HG02970 (cell line): ENCODE data around the gene KLHL22.
"Not testable (repeated sequence)": the region's sequence is repeated elsewhere in the genome, so short reads cannot be mapped to it uniquely, and the experiment has no call there.

Source experiments
- ATAC-seq: cut with Tn5 transposase; IDR thresholded peaks from one replicate; pipeline ENCODE4 v1.9.1; 2021; ENCODE audit warnings: mild to moderate bottlenecking, moderate library complexity, moderate number of reproducible peaks; ENCODE audit not compliant: unreplicated experiment, low FRiP score

KLHL22 gene

DNA sequence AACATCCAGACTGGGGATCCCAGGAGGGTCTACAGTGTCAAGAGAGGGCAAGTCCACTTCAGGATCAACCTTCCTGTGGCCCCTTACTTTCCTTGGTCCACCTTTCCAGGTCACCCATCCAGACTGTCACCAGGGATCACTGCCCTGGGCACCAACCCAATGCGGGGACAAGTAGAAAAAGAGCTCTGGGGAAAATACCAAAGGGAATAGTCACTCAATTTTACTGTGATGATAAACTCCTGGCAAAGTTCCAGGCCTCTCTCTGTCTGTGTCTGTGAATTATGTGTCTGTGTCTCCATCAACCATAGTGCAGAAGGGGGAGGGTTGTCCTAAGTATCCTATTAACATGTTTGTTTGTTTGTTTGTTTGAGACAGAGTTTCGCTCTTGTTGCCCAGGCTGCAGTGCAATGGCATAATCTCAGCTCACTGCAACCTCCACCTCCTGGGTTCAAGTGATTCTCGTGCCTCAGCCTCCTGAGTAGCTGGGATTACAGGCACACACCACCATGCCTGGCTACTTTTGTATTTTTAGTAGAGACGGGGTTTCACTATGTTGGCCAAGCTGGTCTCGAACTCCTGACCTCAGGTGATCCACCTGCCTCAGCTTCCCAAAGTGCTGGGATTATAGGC lies 8.8 kb upstream of the KLHL22 start:
- ATAC-seq = not testable (repeated sequence)

DNA sequence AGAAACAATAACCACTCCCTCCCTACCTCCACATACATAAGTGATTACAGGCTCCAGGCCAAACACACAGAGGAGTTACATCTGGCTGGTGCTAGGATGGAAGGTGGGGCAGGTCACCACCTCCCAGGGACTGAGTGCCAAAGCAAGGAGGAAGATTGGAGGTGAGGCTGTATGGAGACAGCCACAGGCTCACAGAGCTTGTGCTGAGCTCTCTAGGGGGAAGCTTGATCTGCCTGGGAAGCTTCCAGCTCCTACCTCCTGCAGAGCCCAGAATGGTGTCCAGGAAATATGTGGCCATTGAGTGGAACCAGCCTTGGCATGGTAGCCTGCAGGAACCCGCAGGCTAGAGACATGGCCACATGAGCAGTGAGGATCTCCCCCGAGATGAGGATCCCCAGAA lies 8.2 kb upstream of the KLHL22 start:
- ATAC-seq = no peak

DNA sequence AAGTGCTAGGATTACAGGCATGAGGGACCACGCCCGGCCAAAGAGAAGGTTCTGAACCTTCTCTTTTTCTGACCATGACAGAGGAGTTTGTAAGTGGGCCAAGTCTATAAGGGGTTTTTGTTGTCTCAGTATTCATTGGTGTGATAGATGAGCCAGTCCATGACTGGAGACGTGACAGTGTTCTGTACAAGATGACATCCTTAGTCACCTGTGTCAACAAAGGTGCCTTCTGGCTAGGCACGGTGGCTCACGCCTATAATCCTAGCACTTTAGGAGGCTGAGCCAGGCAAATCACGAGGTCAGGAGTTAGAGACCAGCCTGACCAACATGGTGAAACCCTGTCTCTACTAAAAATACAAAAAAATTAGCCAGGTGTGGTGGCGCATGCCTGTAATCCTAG lies 4.2 kb upstream of the KLHL22 start:
- no peak for ATAC-seq

DNA sequence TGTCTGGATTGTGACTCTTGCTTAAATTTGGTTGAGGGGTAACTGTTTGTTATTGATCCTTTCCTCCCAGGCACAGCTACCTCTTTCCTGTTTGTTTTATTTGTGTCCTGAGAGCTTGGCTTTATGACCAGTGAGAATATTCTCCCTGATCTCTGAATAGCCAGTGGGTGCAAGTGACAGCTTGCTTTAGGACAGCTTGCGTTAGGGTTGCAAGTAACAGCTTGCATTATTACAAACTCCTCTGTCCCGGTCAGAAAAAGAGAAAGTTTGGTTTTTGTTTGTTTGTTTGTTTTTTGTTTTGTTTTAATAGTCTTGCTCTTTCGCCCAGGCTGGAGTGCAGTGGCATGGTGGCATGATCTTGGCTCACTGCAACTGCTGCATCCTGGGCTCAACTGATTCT lies 3.3 kb upstream of the KLHL22 start:
- no peak for ATAC-seq

DNA sequence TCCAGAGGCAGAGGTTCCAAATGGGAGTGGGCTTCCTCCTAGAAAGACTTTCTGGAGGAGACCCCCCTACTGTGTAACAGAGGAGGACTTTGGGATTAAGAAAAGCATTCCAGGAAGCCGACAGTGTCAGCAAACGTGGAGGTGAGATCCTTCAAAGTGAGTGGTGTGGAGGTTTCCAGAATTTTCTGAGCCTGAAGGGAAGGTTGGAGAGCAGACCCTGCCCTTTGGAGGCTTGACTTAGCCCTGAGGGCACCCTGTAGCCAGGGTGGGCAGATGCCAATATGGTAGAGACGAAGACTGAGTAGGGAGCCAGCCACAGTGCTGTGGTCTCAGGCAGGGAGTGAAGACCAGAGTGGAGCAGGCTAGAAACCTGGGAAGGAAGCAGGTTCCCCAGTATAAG lies 1.8 kb upstream of the KLHL22 start:
- ATAC-seq = no peak

DNA sequence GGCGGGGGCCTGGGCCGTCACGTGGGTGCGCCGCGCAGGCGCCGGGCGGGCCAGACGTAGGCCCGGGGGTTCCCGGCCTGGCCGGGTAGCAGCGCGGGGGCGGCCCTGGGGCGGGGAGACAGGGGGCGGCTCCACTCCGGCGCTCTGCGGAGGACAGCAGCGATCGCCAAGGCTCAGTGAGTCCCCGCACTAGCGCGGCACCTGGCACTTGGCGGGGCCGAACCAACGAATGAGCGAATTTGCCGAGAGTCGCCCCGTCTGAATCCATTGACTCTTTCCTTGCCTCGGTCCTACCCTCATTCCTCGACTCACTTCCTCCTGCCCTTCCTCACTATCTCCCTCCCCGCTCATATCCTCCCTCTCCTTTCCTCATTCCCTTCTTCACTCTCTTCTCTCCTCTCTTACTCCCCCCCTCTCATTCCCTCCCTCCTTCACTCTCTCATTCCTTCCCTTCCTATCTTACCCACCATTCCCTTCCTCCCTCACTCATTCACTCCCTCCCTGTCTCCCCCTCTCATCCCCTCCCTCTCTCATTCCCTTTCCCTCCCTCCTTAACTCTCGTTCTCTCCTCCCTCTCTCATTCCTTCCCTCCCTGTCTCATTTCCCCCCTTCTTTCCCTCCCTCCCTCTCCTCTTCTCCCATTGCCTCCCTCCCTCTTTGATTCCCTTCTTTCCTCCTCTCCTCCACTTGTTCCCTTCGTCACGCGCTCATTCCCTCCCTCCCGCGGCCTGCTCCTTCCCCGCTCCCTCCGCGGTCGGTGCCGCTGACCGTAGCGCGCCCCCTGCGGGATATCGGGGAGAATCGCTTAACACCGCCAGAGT lies 476 bp upstream of the KLHL22 start:
- ATAC-seq = peak; percentile 75

DNA sequence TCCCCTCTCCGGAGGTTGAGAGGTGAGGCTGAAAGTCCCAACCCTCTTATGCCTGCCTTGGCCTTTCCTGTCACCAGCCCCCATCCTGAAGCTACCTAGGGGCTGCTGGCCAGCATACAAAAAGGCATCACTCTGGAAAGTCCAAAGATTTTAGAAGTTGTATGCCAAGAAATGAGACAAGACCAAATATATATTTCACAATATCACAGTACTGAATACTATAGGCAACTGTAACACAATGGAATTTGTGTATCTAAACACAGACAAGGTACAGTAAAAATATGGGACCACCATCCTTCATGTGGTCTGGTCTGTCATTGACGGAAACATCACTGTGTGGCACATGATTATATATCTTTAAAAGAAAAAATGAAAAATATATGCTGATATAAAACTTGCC lies 4.2 kb downstream of the KLHL22 start:
- ATAC-seq = no peak

DNA sequence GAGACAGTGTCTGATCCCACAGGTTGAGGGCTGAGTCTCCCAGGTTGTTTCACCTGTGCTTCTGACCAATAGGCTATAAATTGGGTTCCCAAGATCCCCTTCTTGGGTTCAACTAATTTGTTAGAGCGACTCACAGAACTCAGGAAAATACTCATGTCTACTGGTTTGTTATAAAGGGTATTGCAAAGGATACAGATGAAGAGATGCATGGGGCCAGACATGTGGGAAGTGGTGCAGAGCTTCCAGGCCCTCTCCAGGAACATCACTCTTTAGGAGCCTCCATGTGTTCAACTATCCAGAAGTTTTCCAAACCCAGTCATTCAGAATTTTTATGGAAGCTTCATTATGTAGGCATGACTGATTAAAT lies 4.7 kb downstream of the KLHL22 start:
- no peak for ATAC-seq

DNA sequence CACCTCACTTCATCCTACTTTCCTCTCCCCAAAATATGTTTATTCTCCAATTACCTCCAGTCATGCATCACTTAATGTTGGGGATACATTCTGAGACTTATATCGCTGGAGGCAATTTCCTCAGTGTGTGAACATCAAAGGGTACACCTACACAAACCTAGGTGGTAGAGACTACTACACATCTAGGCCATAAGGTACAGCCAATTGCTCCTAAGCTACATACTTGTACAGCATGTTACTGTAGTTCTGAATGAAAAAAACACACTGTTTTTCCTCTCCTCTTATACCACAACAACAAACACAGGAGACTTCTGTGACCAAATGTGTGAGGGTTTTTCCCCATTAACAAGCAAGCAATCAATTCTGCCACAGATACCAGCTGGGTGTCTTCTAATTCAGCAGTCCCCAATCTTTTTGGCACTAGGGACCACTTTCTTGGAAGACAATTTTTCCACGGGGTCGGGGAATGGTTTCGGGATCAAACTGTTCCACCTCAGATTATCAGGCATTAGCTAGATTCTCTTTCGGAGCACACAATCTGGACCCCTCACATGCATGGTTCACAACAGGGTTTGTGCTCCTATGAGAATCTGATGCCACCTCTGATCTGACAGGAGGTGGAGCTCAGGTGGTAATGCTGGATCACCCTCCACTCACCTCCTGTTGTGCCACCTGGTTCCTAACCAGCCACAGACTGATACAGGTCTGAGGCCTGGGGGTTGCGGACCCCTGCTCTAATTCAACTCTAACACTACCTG lies 5.2 kb downstream of the KLHL22 start:
- no peak for ATAC-seq

DNA sequence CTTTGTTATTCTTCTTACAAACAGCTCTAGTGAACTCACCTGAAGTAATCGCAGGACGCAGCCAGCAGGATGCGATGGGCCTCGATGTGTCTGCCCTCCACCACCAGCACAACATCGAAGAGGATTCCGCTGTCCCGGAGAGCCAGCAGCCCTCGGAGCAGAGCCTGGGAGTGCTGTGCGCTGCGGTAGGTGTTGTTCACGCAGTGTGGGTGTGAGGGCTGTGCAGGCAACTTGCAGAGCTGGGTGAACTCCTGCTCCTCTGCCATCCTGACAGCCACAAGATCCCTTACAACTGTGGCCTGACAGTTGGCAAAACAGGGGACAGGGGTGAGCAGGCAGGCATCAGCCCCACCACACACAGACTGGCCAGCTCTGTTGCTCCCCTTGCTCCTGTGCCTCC lies 6.6 kb downstream of the KLHL22 start:
- ATAC-seq = no peak

DNA sequence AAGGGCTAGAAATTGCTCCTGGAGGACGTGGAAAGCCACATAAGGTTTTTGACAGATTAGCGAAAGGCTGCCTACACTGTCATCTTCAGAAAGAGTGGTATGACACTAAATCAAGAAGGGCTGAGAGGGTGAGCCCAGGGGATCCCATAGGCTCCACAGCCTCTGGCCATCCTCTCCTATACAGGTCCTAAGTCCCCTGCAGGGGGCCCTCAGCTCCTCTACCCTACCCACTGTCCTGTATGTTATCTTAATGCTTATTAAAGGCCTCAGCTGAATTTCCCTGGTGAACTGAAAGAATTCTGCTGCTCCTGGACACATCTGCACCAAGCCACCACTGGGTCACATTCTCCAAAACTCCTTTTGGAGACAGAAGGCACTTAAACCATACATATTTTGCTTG lies 7.9 kb downstream of the KLHL22 start:
- ATAC-seq = no peak

DNA sequence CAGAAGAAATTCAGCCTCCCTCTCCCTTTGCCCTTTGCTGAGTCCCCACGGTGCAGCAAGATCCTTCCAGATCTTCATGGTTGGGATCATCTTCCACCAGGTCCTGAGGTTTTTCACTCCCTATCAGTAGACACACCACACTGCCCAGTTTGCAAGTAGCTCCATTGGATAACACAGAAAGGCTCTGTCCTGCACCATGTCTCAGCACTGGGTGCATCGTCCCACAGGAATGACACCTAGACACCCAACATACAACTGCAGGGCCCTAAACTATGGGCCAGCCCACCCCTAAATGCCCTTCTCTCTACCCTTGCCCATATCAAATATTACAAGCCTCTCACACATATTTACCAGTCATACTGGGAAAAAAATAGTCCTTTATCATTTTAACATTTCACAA lies 9.4 kb downstream of the KLHL22 start:
- ATAC-seq = no peak

DNA sequence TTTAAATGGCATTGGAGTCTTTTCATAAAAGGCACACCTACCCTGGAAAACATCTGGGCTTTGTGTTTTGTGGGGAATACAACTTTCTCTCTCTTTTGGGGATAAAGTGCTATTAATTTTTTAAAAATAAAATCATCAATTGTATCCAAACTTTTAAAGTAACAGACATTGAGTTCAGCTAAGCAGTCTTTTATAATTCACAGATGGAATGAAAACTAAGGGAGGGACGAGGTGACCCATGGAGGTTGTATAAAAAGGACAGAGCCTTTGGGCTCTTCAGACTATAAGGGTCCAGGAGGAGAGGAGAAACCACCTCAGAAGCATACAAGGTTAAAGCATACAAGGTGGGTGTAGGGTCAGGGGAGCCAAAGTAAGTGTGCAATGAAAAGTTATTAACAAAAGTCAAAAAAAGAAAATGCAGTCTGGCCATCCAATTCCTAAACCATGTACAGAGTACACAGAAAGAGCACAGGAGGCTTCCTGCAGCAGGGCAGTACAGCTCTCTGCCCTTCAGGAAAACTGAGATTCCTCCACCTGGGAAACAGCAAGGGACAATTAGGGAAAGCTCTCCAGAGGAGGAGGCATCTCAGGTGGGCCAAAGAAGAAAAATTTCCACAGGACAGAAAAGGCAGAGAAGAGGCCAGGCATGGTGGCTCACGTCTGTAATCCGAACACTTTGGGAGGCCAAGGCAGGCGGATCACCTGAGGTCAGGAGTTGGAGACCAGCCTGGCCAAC lies 10.5 kb downstream of the KLHL22 start:
- no peak for ATAC-seq

DNA sequence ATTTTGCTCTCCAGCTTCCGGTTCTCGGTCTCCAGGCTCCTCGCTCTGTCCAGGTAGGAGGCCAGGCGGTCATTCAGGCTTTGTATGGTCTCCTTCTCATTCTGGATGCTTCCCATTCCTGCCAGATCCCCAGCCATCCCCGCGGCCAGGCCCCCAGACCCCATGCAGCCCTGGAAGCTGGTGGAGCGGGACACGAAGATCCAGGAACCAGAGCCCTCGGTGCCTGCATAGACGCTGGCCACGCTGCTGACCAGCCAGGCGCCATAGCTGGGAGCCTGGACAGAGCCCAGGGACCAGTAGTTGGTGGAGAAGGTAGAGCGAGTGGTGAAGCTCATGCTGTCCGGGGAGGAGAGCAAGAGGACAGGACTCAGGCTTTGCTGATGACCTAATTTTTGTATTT lies 11.8 kb downstream of the KLHL22 start:
- ATAC-seq = no peak

DNA sequence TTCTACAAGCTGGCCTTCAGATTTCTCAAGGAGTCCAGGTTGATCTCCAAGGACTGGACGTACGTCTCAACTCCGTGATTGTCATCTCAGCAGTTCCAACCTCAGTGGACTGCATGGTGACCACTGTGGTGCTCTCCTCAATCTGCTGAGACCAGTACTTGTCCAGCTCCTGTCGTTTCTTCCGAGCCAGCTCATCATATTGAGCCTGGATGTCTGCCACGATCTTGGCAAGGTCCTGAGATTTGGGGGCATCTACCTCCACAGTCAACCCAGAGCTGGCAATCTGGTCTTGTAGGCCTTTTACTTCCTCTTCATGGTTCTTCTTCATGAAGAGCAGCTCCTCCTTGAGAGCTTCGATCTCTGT lies 12.5 kb downstream of the KLHL22 start:
- not testable (repeated sequence) for ATAC-seq

DNA sequence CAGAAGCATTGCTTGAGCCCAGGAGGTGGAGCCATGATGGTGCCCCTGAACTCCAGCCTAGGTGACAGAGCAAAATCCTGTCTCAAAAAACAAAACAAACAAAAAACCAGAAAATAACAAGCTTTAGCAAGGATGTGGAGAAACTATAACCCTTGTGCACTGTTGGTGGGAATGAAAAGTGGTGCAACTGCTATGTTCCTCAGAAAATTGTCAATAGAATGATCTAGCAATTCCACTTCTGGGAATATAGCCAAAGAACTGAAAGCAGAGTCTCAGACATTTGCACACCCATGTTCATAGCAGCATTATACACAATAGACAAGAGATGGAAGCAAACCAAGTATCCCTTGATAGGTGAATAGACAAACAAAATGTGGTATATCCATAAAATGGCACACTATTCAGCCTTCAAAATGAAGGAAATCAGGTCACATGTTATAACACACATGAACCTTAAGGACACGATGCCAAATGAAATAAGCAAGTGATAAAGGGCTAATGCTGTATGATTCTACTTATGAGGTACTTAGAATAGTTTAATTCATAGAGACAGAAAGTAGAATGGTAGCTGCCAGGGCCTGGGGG lies 15.9 kb downstream of the KLHL22 start:
- no peak for ATAC-seq

DNA sequence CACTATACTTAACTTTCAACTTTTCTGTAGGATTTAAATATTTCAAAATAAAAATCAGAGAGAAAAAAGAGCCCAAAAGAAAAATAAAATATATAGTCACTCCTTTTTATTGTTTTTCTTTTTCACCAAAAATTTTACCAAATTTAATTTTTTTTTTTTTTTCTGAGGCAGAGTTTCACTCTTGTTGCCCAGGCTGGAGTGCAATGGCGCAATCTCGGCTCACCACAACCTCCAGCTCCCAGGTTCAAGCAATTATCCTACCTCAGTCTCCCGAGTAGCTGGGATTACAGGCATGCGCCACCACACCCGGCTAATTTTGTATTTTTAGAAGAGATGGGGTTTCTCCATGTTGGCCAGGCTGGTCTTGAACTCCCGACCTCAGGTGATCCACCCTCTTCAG lies 17.5 kb downstream of the KLHL22 start:
- ATAC-seq = not testable (repeated sequence)

DNA sequence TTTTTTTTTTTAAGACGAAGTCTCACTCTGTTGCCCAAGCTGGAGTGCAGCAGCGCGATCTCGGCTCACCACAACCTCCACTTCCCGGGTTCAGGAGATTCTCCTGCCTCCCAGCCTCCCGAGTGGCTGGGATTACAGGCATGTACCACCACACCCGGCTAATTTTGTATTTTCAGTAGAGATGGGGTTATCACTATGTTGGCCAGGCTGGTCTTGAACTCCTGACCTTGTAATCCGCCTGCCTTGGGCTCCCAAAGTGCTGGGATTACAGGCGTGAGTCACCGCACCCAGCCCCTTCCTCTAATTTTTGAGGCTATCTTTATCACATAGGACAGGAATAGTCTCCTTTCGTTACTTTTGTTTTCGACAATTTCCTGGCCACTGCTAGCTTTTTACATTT lies 20.0 kb downstream of the KLHL22 start:
- ATAC-seq = not testable (repeated sequence)

DNA sequence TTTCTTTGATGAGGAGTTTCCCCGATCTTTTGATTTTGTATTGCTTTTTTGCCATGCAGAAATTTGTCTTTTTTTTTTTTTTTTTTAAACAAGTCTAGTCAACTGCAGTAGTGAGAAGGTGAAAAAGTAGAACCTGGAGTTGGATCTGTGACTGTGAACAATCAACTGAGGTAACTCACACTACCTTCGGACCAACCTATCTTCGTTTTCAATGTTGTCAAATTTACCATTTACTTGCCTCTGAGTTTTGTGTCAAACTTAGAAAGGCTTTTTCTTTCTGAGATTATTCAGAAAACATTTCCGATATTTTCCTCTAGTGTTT lies 20.5 kb downstream of the KLHL22 start:
- no peak for ATAC-seq

DNA sequence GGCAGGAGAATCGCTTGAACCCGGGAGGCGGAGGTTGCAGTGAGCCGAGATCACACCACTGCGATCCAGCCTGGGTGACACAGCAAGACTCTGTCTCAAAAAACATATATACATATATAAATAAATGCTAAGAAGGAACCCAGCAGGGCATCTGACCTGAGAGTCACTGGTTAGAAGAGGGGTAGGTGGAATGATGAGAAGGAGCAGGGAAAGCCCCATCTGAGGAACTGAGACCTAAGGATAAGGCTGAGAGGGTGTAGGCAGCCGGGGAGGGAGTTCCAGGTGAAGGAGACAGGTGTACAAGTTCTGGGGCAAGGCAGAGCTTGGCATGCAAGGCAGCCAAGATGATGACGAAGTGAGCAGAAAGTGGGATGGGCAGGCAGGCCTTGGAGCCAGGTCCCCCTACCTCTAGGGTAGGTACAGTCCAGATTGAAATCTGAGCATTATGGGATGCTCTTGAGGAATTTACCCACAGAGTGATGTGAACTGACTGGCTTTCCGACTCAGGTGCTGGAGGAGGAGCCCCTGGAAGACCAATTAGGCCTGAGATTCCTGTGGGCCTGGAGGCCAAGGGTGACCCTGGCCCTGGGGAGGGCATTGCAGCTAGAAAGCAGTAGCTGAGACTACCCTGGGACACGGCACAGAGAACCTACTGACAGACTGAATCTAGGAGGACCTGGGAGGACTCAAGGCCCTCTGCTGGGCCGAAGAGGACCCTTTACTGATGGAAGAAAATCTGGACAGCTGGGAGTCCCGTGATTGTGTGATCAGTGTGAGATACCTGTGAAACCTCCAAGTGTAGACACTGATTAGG lies 22.8 kb downstream of the KLHL22 start:
- ATAC-seq = no peak
